Endodermal cell (in vitro differentiated cells): ENCODE data around the gene S100A10. TPM values are rescaled to one million over a fixed set of nuclear protein-coding genes. Genes with fewer than 3 reads are reported as not detected.

Experiments used
- DNase-seq: peaks from one replicate; pipeline ENCODE4 v3.0.0-alpha.2; 2017
- H3K27ac ChIP-seq: 2 replicates; pipeline ENCODE4 v1.5.1; 2013; ENCODE audit warnings: mild to moderate bottlenecking, low read depth, low read length, moderate library complexity
- H3K27me3 ChIP-seq: 2 replicates; pipeline ENCODE4 v1.6.1; 2013; ENCODE audit warnings: mild to moderate bottlenecking, low read length, moderate library complexity; ENCODE audit not compliant: insufficient read depth, control insufficient read depth, poor library complexity, severe bottlenecking
- H3K36me3 ChIP-seq: 2 replicates; pipeline ENCODE4 v1.7.0; 2013; ENCODE audit warnings: mild to moderate bottlenecking, low read length, moderate library complexity; ENCODE audit not compliant: control insufficient read depth, insufficient read depth
- H3K4me1 ChIP-seq: one replicate; pipeline ENCODE4 v1.7.0; 2013; ENCODE audit warnings: low read length; ENCODE audit not compliant: control insufficient read depth, insufficient read depth
- H3K4me3 ChIP-seq: 2 replicates; pipeline ENCODE4 v1.5.1; 2013; ENCODE audit warnings: mild to moderate bottlenecking, low read length, moderate library complexity
- H3K9ac ChIP-seq: 2 replicates; pipeline ENCODE4 v1.6.1; 2013; ENCODE audit warnings: mild to moderate bottlenecking, low read length, moderate library complexity; ENCODE audit not compliant: poor library complexity, severe bottlenecking; ENCODE audit errors: extremely low read depth
- H3K9me3 ChIP-seq: 2 replicates; pipeline ENCODE4 v1.6.1; 2013; ENCODE audit warnings: mild to moderate bottlenecking, low read length, moderate library complexity; ENCODE audit not compliant: control insufficient read depth
- H3K27ac Mint-ChIP-seq: 2 replicates; pipeline ENCODE4 v1.8.0; 2020; ENCODE audit warnings: mixed read lengths
- H3K27me3 Mint-ChIP-seq: 2 replicates; pipeline ENCODE4 v1.8.0; 2021; ENCODE audit warnings: mild to moderate bottlenecking, mixed read lengths; ENCODE audit not compliant: insufficient read depth
- H3K36me3 Mint-ChIP-seq: 2 replicates; pipeline ENCODE4 v1.8.0; 2020; ENCODE audit warnings: low read depth, mixed read lengths
- H3K4me1 Mint-ChIP-seq: 2 replicates; pipeline ENCODE4 v1.8.0; 2020; ENCODE audit warnings: mixed read lengths
- H3K4me3 Mint-ChIP-seq: 2 replicates; pipeline ENCODE4 v1.8.0; 2020; ENCODE audit warnings: mild to moderate bottlenecking, moderate library complexity, mixed read lengths
- H3K9me3 Mint-ChIP-seq: 2 replicates; pipeline ENCODE4 v1.8.0; 2020; ENCODE audit warnings: mild to moderate bottlenecking, mixed read lengths
- WGBS, 2 experiments: methylation state at CpG; one replicate each; pipeline versions ENCODE4 v1.1.5 to v1.1.7; 2013; ENCODE audit warnings: missing lambda C conversion rate in 2 of 2, mixed read lengths in 1 of 2; ENCODE audit not compliant: insufficient coverage in 1 of 2, insufficient read length in 1 of 2; 5-methylcytosine and 5-hydroxymethylcytosine counted together
- total RNA-seq, 2 donors: library from RNA; stranded (reverse); fragmentation: NEBNext Ultra II Directional in 1 of 2; extraction: Animal tissue kit (Norgen Biotek cat#: 25700) in 1 of 2; gene quantifications; 2 replicates in 1 of 2; 3 replicates in 1 of 2; pipeline ENCODE4 v1.2.1, GENCODE V29; 2021
- TF ChIP-seq, protein P1 (sequence below): fragments of 200-600 bp; sonication (generic); conservative IDR thresholded peaks from 2 replicates; pipeline ENCODE4 v1.5.0; 2021; ENCODE audit warnings: antibody characterized with exemption, mild to moderate bottlenecking

The S100A10 gene
- total RNA-seq, 2 donors from 2014 or later, result 352 to 880 TPM

DNA sequence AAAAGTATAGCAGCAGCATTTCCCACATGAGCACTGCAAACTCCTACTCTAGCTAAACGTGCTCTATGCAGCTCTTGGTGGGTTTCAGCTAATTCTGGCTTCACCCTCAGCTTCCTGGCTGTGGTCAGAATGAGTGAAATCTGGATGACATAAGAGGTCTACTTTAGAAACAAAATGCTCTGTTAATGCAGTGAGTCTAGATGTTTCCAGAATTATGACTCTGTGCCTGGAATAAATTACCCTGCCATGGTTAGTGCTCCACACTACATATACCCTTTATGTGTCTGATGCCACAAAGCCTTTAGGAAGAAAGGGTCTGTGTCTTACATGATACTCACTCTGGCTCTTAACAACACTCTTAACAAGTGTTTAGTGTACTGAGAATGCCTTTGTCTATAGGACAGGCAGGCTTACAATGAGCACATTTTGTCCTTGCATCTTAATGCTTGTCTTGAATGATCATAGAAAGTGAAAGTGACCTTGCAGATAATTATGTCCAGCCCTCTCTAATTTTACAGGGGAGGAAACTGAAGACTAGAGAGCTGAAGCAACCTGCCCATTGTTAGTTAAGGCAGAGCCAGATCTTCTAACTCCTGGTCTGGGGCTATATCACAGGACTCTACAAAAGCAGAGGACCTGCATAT, 9.2 kb downstream of the S100A10 start:
- H3K4me1 ChIP-seq, result peaks cover 13% of the 10 kb centered on the region
- Mint-ChIP-seq H3K4me3 (no peak overlapping the region), H3K4me1 (peaks cover 34% of the 10 kb centered on the region), H3K27me3 (peaks cover 33% of the 10 kb centered on the region), H3K9me3 (no peaks in the 10 kb centered on the region), H3K36me3 (peaks cover 56% of the 10 kb centered on the region), H3K27ac (no peak overlapping the region)
- H3K9ac ChIP-seq, result no peak overlapping the region
- WGBS, 2 experiments, result 91 to 92% methylated on average over 1 of the region's 1 CpG
- no peaks in the 10 kb centered on the region for H3K9me3 ChIP-seq
- no peak for DNase-seq
- TF ChIP-seq, protein P1, sequence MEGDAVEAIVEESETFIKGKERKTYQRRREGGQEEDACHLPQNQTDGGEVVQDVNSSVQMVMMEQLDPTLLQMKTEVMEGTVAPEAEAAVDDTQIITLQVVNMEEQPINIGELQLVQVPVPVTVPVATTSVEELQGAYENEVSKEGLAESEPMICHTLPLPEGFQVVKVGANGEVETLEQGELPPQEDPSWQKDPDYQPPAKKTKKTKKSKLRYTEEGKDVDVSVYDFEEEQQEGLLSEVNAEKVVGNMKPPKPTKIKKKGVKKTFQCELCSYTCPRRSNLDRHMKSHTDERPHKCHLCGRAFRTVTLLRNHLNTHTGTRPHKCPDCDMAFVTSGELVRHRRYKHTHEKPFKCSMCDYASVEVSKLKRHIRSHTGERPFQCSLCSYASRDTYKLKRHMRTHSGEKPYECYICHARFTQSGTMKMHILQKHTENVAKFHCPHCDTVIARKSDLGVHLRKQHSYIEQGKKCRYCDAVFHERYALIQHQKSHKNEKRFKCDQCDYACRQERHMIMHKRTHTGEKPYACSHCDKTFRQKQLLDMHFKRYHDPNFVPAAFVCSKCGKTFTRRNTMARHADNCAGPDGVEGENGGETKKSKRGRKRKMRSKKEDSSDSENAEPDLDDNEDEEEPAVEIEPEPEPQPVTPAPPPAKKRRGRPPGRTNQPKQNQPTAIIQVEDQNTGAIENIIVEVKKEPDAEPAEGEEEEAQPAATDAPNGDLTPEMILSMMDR, result no peak
- H3K36me3 ChIP-seq, result peaks cover 78% of the 10 kb centered on the region
- H3K27me3 ChIP-seq, result no peaks in the 10 kb centered on the region
- H3K27ac ChIP-seq, result no peak overlapping the region
- H3K4me3 ChIP-seq, result no peak overlapping the region

DNA sequence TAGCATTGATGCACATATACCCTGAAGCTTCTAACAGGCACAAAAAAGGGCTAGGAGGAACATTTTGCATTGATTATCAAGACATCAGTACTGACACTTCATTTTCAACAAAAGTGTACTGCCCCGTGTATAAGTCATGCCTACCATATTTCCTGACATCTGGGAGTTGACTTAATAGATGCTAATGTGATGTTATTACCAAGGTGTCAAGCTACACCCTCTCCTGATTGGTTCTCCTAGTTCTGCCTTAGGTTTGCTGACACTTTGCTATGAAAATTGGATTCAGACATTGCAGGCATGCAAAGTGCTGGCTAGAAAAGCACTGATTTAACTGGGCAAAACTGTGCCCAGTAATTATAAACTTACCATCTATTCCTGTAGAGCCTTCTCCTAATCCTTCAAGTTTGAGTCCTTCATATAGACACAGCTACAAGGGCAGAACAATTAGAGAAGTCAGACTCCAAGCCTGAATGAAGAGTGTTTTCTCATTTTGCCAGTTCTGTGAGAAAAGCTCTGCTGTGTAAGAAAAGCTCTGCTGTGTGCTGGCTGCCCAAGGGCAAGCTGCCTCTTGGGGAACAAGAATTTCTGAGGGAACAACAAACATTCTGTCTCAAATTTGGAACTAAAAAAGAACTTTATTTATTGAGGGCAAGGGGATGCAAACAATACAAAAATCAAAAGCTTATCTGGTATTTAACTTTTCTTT, 11.2 kb downstream of the S100A10 start:
- H3K9me3 ChIP-seq, result no peaks in the 10 kb centered on the region
- Mint-ChIP-seq H3K27ac (no peak overlapping the region), H3K4me3 (no peak overlapping the region), H3K27me3 (peaks cover 29% of the 10 kb centered on the region), H3K9me3 (no peaks in the 10 kb centered on the region), H3K4me1 (peaks cover 29% of the 10 kb centered on the region), H3K36me3 (peaks cover 51% of the 10 kb centered on the region)
- WGBS, 2 experiments, result 95% methylated on average over 1 of the region's 1 CpG; no CpG with 5 or more reads in 1 of the 2 experiments
- H3K27me3 ChIP-seq, result no peaks in the 10 kb centered on the region
- H3K4me1 ChIP-seq, result peaks cover 4% of the 10 kb centered on the region
- DNase-seq, result no peak
- peaks cover 70% of the 10 kb centered on the region for H3K36me3 ChIP-seq
- peak overlapping the region; percentile 26 for H3K27ac ChIP-seq
- TF ChIP-seq, protein P1, result no peak
- H3K9ac ChIP-seq, result no peak overlapping the region
- H3K4me3 ChIP-seq, result no peak overlapping the region

DNA sequence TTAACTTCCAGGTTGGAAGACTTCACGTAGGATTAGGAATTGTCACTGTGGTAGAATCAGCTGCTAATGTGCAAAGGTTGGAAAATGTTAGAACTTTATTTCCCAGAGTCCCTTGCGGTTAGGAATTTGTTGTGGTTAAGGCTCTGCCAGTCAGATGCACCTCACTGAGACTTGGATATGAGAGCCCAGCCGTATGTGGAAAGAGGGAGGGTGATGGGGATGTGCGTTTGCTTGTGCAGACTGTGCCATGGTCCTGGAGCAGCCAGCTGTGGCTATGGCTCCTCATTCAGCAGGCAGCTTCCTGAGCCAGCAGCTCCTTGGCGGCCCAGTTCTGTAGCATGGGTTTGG, 12.5 kb downstream of the S100A10 start:
- no peaks in the 10 kb centered on the region for H3K27me3 ChIP-seq
- 94 to 100% methylated on average over 2 to 5 of the region's 5 CpGs for WGBS, 2 experiments
- no peak for DNase-seq
- Mint-ChIP-seq H3K9me3 (no peaks in the 10 kb centered on the region), H3K4me1 (peaks cover 34% of the 10 kb centered on the region), H3K27ac (no peak overlapping the region), H3K36me3 (peaks cover 42% of the 10 kb centered on the region), H3K27me3 (peaks cover 32% of the 10 kb centered on the region), H3K4me3 (no peak overlapping the region)
- H3K4me1 ChIP-seq, result peaks cover 4% of the 10 kb centered on the region
- no peak overlapping the region for H3K27ac ChIP-seq
- H3K36me3 ChIP-seq, result peaks cover 62% of the 10 kb centered on the region
- no peak overlapping the region for H3K4me3 ChIP-seq
- H3K9ac ChIP-seq, result no peak overlapping the region
- TF ChIP-seq, protein P1, result no peak
- no peaks in the 10 kb centered on the region for H3K9me3 ChIP-seq
